ENCODE results near the gene OCA2. TPM values are rescaled to one million over a fixed set of nuclear protein-coding genes. Genes with fewer than 3 reads are reported as not detected.

Gene OCA2
- total RNA-seq, 1 donor from 2014 or later = 1.7 TPM

- no peak for DNase-seq
- Mint-ChIP-seq H3K27ac (ENCODE audit: unreplicated experiment) (no peak overlapping the region), H3K27me3 (ENCODE audit: unreplicated experiment) (peaks cover 2% of the 10 kb centered on the region), H3K36me3 (ENCODE audit: unreplicated experiment) (no peaks in the 10 kb centered on the region), H3K4me3 (ENCODE audit: unreplicated experiment) (no peak overlapping the region), H3K9me3 (ENCODE audit: unreplicated experiment) (peaks cover 5% of the 10 kb centered on the region), H3K4me1 (ENCODE audit: low read depth, unreplicated experiment) (peaks cover 10% of the 10 kb centered on the region)
- TF ChIP-seq CTCF (IDR thresholded peaks at IDR 0.05; ENCODE audit: partially characterized antibody, unreplicated experiment) = no peak
Observed at GRCh38 chr15:27835233-27835939, 263.7 kb downstream of the OCA2 start.

GRCh38 chr15:27834684-27835083 is 264.4 kb downstream of the OCA2 start:
- Mint-ChIP-seq H3K27ac (ENCODE audit: unreplicated experiment) (no peak overlapping the region), H3K9me3 (ENCODE audit: unreplicated experiment) (peaks cover 5% of the 10 kb centered on the region), H3K36me3 (ENCODE audit: unreplicated experiment) (no peaks in the 10 kb centered on the region), H3K4me1 (ENCODE audit: low read depth, unreplicated experiment) (peaks cover 8% of the 10 kb centered on the region), H3K4me3 (ENCODE audit: unreplicated experiment) (no peak overlapping the region), H3K27me3 (ENCODE audit: unreplicated experiment) (peaks cover 2% of the 10 kb centered on the region)
- no peak for DNase-seq
- TF ChIP-seq CTCF (IDR thresholded peaks at IDR 0.05; ENCODE audit: partially characterized antibody, unreplicated experiment) = no peak

GRCh38 chr15:27833974-27834373 is 265.1 kb downstream of the OCA2 start:
- Mint-ChIP-seq H3K36me3 (ENCODE audit: unreplicated experiment) (no peaks in the 10 kb centered on the region), H3K27ac (ENCODE audit: unreplicated experiment) (no peak overlapping the region), H3K27me3 (ENCODE audit: unreplicated experiment) (peaks cover 2% of the 10 kb centered on the region), H3K4me1 (ENCODE audit: low read depth, unreplicated experiment) (peaks cover 8% of the 10 kb centered on the region), H3K9me3 (ENCODE audit: unreplicated experiment) (peaks cover 5% of the 10 kb centered on the region), H3K4me3 (ENCODE audit: unreplicated experiment) (no peak overlapping the region)
- DNase-seq = no peak
- TF ChIP-seq CTCF (IDR thresholded peaks at IDR 0.05; ENCODE audit: partially characterized antibody, unreplicated experiment) = no peak

GRCh38 chr15:27833178-27833577 is 265.9 kb downstream of the OCA2 start:
- Mint-ChIP-seq H3K4me1 (ENCODE audit: low read depth, unreplicated experiment) (peaks cover 8% of the 10 kb centered on the region), H3K4me3 (ENCODE audit: unreplicated experiment) (no peak overlapping the region), H3K27me3 (ENCODE audit: unreplicated experiment) (peaks cover 2% of the 10 kb centered on the region), H3K27ac (ENCODE audit: unreplicated experiment) (no peak overlapping the region), H3K9me3 (ENCODE audit: unreplicated experiment) (peaks cover 5% of the 10 kb centered on the region), H3K36me3 (ENCODE audit: unreplicated experiment) (no peaks in the 10 kb centered on the region)
- no peak for TF ChIP-seq CTCF (IDR thresholded peaks at IDR 0.05; ENCODE audit: partially characterized antibody, unreplicated experiment)
- no peak for DNase-seq

GRCh38 chr15:27832237-27832596 is 266.9 kb downstream of the OCA2 start:
- no peaks in the 10 kb centered on the region for H3K36me3 Mint-ChIP-seq (ENCODE audit: unreplicated experiment)

More at GRCh38 chr15:27832237-27832596, 266.9 kb downstream of the OCA2 start:
- DNase-seq = no peak
- H3K4me1 Mint-ChIP-seq (ENCODE audit: low read depth, unreplicated experiment) = peaks cover 8% of the 10 kb centered on the region
- H3K27ac Mint-ChIP-seq (ENCODE audit: unreplicated experiment) = no peak overlapping the region
- no peak overlapping the region for H3K4me3 Mint-ChIP-seq (ENCODE audit: unreplicated experiment)
- TF ChIP-seq CTCF (IDR thresholded peaks at IDR 0.05; ENCODE audit: partially characterized antibody, unreplicated experiment) = no peak
- H3K27me3 Mint-ChIP-seq (ENCODE audit: unreplicated experiment) = peaks cover 2% of the 10 kb centered on the region
- H3K9me3 Mint-ChIP-seq (ENCODE audit: unreplicated experiment) = peaks cover 5% of the 10 kb centered on the region

All from glutamatergic neuron (in vitro differentiated cells).